C4-2B (cell line): ENCODE data around the gene GPR68.

ENCODE experiments used
- ZFX ChIP-seq: fragments of 450-650 bp; IDR thresholded peaks from 2 replicates; pipeline ENCODE4 v1.6.1; 2017
- TF ChIP-seq, protein P1 (sequence below): fragments of 450-650 bp; conservative IDR thresholded peaks from 2 replicates; pipeline ENCODE4 v1.5.1; 2017; ENCODE audit warnings: mild to moderate bottlenecking

DNA sequence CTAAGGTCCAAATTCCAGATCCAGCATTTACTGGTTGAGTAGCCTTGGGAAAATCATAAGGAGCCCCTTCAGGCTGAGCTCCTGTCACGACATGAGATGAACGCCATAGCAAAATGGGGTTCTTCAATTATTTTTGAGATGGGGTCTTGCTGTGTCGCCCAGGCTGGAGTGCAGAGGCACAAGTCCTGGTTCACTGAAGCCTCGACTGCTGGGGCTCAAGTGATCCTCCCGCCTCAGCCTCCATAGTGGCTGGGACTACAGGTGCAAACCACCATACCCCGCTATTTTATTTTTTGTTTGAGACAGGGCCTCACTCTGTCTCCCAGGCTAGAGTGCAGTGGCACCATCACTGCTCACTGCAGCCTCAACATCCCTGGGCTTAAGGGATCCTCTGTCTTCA is 25.7 kb upstream of the GPR68 start:
- TF ChIP-seq, protein P1, sequence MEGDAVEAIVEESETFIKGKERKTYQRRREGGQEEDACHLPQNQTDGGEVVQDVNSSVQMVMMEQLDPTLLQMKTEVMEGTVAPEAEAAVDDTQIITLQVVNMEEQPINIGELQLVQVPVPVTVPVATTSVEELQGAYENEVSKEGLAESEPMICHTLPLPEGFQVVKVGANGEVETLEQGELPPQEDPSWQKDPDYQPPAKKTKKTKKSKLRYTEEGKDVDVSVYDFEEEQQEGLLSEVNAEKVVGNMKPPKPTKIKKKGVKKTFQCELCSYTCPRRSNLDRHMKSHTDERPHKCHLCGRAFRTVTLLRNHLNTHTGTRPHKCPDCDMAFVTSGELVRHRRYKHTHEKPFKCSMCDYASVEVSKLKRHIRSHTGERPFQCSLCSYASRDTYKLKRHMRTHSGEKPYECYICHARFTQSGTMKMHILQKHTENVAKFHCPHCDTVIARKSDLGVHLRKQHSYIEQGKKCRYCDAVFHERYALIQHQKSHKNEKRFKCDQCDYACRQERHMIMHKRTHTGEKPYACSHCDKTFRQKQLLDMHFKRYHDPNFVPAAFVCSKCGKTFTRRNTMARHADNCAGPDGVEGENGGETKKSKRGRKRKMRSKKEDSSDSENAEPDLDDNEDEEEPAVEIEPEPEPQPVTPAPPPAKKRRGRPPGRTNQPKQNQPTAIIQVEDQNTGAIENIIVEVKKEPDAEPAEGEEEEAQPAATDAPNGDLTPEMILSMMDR, result no peak
- no peak for TF ChIP-seq ZFX
